ENCODE data around the gene C1orf21.
"Not testable (repeated sequence)": the region's sequence is repeated elsewhere in the genome, so short reads cannot be mapped to it uniquely, and the experiment has no call there.

Gene C1orf21

GRCh38 chr1:184608581-184608980 is 221.8 kb downstream of the C1orf21 start:
- FAIRE-seq (no peak), DNase-seq (ENCODE audit: insufficient read length, low spot score) (no peak)
- no peak for TF ChIP-seq POLR2A (IDR thresholded peaks at IDR 0.05; ENCODE audit: low read depth, low read length)

DNA sequence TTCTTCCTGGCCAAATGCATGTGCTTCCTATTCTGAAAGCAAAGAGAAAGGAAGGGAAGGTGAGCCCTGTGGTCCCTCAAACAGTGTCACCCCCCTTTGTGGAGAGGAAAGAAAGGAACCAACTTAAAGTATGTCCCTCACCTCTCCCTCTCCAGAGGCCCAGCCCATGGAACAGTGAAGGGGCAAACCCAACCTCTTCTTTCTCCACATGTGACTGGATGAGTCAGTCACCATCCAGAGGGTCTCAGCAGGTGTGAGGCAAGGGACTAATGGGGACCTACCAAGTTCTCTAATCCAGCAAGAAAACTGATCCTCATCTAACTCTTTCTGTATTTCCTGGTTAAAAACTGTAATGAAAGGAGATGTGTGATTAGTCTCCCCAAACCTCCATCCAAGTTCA is 222.2 kb downstream of the C1orf21 start:
- TF ChIP-seq POLR2A (IDR thresholded peaks at IDR 0.05; ENCODE audit: low read depth, low read length): no peak
- no peak for FAIRE-seq

GRCh38 chr1:184610876-184611595 is 224.2 kb downstream of the C1orf21 start:
- TF ChIP-seq POLR2A (IDR thresholded peaks at IDR 0.05; ENCODE audit: low read depth, low read length): no peak
- FAIRE-seq (no peak), DNase-seq (ENCODE audit: insufficient read length, low spot score) (no peak)

More for the DNA sequence above, 222.2 kb downstream of the C1orf21 start:
- no peak for DNase-seq (ENCODE audit: insufficient read length, low spot score)

- not testable (repeated sequence) for DNase-seq (ENCODE audit: insufficient read length, low spot score); FAIRE-seq
These were observed 225.4 kb downstream of the C1orf21 start for GRCh38 chr1:184612229-184612628.

DNA sequence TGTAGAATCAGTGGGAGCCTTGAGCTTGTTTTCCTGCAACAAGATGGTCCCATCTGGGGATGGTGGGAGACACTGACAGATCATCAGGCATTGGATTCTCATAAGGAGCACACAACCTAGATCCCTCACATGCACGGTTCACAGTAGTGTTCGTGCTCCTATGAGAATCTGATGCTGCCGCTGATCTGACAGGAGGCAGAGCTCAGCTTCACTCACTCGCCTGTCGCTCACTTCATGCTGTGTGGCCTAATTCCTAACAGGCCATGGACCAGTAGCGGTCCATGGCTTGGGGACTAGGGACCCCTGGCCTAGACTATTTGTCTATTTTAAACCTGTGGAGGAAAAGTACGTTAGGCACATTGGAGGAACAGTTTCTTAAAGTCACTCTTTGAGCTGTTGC is 227.8 kb downstream of the C1orf21 start:
- FAIRE-seq: no peak
- TF ChIP-seq POLR2A (IDR thresholded peaks at IDR 0.05; ENCODE audit: low read depth, low read length): no peak
- DNase-seq (ENCODE audit: insufficient read length, low spot score): no peak

DNA sequence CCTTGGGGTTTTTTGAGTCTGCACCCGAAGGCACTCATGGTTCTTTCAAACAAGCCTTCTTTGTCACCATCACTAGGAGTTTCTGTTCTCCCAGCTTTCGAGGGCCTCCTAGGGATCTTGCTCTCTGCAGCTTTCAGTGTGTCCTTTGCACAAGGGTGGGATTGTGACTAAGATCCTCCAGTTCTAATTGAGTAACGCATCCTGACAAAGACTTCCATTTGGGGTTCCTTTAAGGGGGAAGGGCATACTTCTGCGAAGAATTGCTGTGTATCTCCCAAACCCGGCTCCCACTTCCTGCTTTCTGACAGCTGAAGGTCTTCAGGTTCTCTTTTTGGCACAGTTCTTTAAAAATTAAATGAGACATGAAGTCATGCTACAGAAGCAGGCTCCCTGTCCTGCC is 228.5 kb downstream of the C1orf21 start:
- no peak for DNase-seq (ENCODE audit: insufficient read length, low spot score)
- no peak for FAIRE-seq
- no peak for TF ChIP-seq POLR2A (IDR thresholded peaks at IDR 0.05; ENCODE audit: low read depth, low read length)

DNA sequence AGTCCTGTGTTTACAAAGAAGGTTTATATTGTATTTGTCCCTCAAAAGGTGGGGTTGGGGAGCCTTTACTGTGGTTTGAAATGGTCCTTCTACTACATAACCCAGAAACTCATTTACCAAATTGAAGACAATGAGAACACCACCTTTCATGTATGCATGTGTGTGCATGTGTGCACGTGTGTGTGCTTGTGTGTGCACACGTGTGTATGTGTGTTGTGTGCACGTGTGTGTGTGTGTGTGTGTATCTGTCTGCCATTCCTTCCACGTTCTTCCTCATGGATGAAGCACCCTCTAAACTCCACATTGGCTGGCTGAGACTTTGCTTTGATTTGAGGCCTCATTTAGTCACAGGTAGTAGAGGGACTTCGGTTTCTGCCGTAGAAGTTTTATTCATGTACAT is 229.7 kb downstream of the C1orf21 start:
- TF ChIP-seq POLR2A (IDR thresholded peaks at IDR 0.05; ENCODE audit: low read depth, low read length): no peak
- DNase-seq (ENCODE audit: insufficient read length, low spot score): no peak
- FAIRE-seq: no peak

DNA sequence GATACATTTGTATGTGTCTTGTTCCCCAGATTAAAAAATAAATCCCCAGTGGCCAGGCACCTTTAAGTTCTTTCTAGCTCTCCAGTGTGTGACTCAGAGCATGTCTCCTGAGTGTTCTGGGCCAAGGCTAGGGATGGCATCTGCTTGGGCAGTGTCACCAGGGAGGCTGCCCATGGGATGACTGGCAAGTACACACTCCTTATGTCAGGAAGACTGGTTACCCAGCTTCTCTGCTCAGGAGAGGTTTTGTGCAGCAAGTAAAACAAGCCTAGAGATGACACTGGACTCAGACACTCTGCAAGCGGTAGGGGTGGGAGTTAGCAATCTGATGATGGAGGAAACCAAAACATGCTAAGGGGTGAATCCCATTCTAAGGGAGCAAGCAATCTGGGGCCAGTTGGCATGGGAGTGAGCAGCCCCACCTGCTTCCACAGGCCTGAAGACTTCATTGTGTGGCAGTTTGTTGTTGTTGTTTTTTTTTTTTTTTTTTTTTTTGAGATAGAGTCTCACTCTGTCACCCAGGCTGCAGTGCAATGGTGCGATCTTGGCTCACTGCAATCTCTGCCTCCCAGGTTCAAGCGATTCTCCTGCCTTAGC is 230.7 kb downstream of the C1orf21 start:
- DNase-seq (ENCODE audit: insufficient read length, low spot score) (no peak), FAIRE-seq (no peak)
- no peak for TF ChIP-seq POLR2A (IDR thresholded peaks at IDR 0.05; ENCODE audit: low read depth, low read length)

- DNase-seq (ENCODE audit: insufficient read length, low spot score) (no peak), FAIRE-seq (no peak)
These were observed 232.0 kb downstream of the C1orf21 start for GRCh38 chr1:184618851-184619250.

DNA sequence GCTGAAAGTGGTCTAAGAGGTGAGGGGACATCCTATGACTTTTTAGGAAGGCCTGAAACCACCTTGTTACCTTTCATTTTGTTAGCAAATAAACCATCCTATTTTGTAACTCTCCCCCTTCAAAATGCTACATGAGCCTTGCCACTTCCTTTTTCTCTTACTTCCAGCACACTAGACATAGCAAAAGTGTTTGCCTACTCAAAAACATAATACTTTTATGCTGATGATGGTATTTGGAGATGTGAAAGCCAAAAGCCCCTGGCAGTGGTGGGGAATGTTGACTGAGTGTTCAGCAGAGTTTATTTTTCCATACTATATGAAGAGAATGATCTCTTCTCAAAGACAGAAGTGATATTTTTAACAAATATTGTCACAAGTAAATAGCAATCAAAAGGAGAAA is 233.6 kb downstream of the C1orf21 start:
- FAIRE-seq (no peak), DNase-seq (ENCODE audit: insufficient read length, low spot score) (no peak)
- TF ChIP-seq POLR2A (IDR thresholded peaks at IDR 0.05; ENCODE audit: low read depth, low read length): no peak

More at GRCh38 chr1:184618851-184619250, 232.0 kb downstream of the C1orf21 start:
- no peak for TF ChIP-seq POLR2A (IDR thresholded peaks at IDR 0.05; ENCODE audit: low read depth, low read length)

GRCh38 chr1:184621260-184621659 is 234.4 kb downstream of the C1orf21 start:
- no peak for FAIRE-seq
- no peak for DNase-seq (ENCODE audit: insufficient read length, low spot score)
- no peak for TF ChIP-seq POLR2A (IDR thresholded peaks at IDR 0.05; ENCODE audit: low read depth, low read length)

DNA sequence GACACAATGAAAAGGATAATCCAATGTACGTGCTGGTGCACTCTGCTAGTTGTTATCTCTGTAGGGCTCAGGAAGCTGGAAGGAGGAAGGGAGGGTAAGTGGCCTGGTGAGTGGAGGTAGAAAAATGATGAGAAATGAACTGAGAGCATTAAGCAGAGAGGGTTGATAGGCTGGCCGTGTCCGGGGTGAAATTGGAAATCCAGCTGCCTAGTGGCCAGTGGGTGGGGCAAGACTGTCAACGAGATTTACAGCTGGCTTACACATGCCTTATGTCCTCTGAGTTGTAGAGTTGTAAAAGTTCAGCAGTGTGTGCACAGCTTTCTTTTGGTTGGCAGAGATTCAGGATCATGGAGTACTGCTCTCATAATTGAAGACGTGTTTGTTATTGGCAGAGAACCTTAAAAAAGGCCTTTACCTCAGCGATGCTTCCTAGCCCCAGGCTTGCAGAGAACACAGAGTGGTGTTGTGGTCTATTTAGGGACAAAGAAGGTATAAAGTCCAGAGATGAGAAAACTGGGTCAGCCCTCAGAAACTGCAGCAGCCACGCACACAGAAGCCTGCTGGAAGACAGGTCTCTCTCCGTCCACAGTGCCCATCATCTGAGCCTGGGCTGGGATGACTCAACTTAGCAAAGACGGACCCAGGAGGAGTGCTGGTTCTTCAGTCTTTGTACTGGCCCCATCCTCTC is 235.5 kb downstream of the C1orf21 start:
- FAIRE-seq (peak; percentile 88), DNase-seq (ENCODE audit: insufficient read length, low spot score) (peak; percentile 53)
- TF ChIP-seq POLR2A (IDR thresholded peaks at IDR 0.05; ENCODE audit: low read depth, low read length): no peak

DNA sequence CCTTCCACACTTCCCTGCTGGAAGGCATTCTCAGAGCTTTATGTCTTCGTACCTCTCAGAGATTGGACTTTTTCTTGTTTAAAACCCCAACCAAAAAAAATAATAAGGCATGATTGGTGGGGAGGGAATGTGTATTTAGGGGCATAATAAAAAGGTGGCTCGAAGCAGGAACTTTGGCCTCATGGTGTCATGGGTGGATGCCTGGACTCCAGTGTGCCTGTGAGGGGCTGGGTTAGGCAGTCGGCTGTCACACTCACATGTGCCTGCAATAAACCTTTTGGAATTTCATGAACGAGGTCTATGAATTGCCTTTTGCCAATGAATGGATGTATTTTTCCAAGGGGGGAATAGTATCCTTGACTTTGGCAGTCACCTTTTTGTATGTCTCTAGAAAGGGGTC is 236.6 kb downstream of the C1orf21 start:
- TF ChIP-seq POLR2A (IDR thresholded peaks at IDR 0.05; ENCODE audit: low read depth, low read length): no peak
- DNase-seq (ENCODE audit: insufficient read length, low spot score): no peak
- no peak for FAIRE-seq

DNA sequence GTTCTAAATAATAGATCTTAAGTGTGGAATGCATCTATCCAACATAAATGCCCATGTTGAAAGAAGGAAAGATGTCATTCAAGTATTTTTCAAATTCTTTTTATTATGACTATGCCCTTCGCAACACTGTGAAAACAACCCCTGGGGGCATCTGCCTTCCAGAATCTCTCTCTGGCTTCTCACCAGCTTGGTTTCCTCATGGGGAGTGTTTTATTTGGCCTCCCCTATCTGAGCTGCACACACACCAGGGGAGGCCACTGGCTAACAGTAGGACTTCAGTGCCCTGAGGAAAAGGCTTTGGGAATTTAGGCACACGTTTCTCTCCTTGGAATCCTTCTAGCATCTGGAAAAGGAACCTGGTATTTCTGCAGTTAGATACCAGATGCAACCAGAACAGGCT is 237.2 kb downstream of the C1orf21 start:
- TF ChIP-seq POLR2A (IDR thresholded peaks at IDR 0.05; ENCODE audit: low read depth, low read length): no peak
- DNase-seq (ENCODE audit: insufficient read length, low spot score) (no peak), FAIRE-seq (no peak)

- FAIRE-seq: no peak
- no peak for DNase-seq (ENCODE audit: insufficient read length, low spot score)
- TF ChIP-seq POLR2A (IDR thresholded peaks at IDR 0.05; ENCODE audit: low read depth, low read length): no peak
These were observed 237.8 kb downstream of the C1orf21 start for GRCh38 chr1:184624626-184625025.
